ENCODE results near the gene HVCN1. TPM values are rescaled to one million over a fixed set of nuclear protein-coding genes. Genes with fewer than 3 reads are reported as not detected.

Gene HVCN1
- total and polyA plus RNA-seq, 2 experiments from 2014 or later = 3.0 to 4.1 TPM

GRCh38 chr12:110638796-110639195 lies 50.1 kb downstream of the HVCN1 start:
- Histone ChIP-seq H3K9me2 (ENCODE audit: insufficient read depth) (peaks cover 3% of the 10 kb centered on the region; the same call in 1 of the 2 replicates), H3K4me3 (no peak overlapping the region), H3K9ac (no peak overlapping the region), H3K27ac (no peak overlapping the region), H3K4me2 (ENCODE audit: unreplicated experiment) (no peak overlapping the region), H3K9me3 (ENCODE audit: low read depth) (no peaks in the 10 kb centered on the region), H3F3A (ENCODE audit: insufficient read depth) (no peaks in the 10 kb centered on the region), H4K20me1 (ENCODE audit: insufficient read depth) (no peaks in the 10 kb centered on the region), H2AFZ (no peak overlapping the region), H3K27me3 (replicated peaks; ENCODE audit: insufficient read depth) (no peaks in the 10 kb centered on the region), H3K79me2 (ENCODE audit: insufficient read depth) (no peaks in the 10 kb centered on the region), H3K4me1 (ENCODE audit: insufficient read depth) (peaks cover 10% of the 10 kb centered on the region), H3K36me3 (ENCODE audit: low read depth) (peaks cover 7% of the 10 kb centered on the region; the same call in 1 of the 2 replicates)
- DNase-seq = no peak
- 89 to 94% methylated on average over 5 of the region's 5 CpGs for WGBS, 2 experiments (ENCODE audit: low coverage in 1 of 2, low lambda C conversion rate in 2 of 2, missing lambda C conversion rate in 2 of 2)
- no peak for TF ChIP-seq EZH2 (IDR thresholded peaks at IDR 0.05; ENCODE audit: insufficient read depth, poor library complexity, severe bottlenecking)
- no peak for TF ChIP-seq EZH2phosphoT487 (IDR thresholded peaks at IDR 0.05; ENCODE audit: insufficient read depth, low read depth)
- in situ Hi-C loops (cut with MboI) = no loop called here

GRCh38 chr12:110637869-110638441 lies 51.0 kb downstream of the HVCN1 start:
- no peak overlapping the region for H3K4me3 ChIP-seq
- in situ Hi-C loops (cut with MboI) = no loop called here
- no peak overlapping the region for H3K4me2 ChIP-seq (ENCODE audit: unreplicated experiment)
- H3K9ac ChIP-seq = no peak overlapping the region
- no peaks in the 10 kb centered on the region for H3F3A ChIP-seq (ENCODE audit: insufficient read depth)
- no peak for TF ChIP-seq EZH2 (IDR thresholded peaks at IDR 0.05; ENCODE audit: insufficient read depth, poor library complexity, severe bottlenecking)
- TF ChIP-seq EZH2phosphoT487 (IDR thresholded peaks at IDR 0.05; ENCODE audit: insufficient read depth, low read depth) = no peak
- H4K20me1 ChIP-seq (ENCODE audit: insufficient read depth) = no peaks in the 10 kb centered on the region
- H3K9me2 ChIP-seq (ENCODE audit: insufficient read depth) = peaks cover 3% of the 10 kb centered on the region; the same call in 1 of the 2 replicates
- DNase-seq = no peak
- WGBS, 2 experiments (ENCODE audit: low coverage in 1 of 2, low lambda C conversion rate in 2 of 2, missing lambda C conversion rate in 2 of 2) = 80 to 94% methylated on average over 3 of the region's 3 CpGs
- H3K27me3 ChIP-seq (replicated peaks; ENCODE audit: insufficient read depth) = no peaks in the 10 kb centered on the region
- no peak overlapping the region for H2AFZ ChIP-seq
- peaks cover 7% of the 10 kb centered on the region; the same call in 1 of the 2 replicates for H3K36me3 ChIP-seq (ENCODE audit: low read depth)
- no peak overlapping the region for H3K27ac ChIP-seq
- no peaks in the 10 kb centered on the region for H3K9me3 ChIP-seq (ENCODE audit: low read depth)
- H3K4me1 ChIP-seq (ENCODE audit: insufficient read depth) = peaks cover 10% of the 10 kb centered on the region
- H3K79me2 ChIP-seq (ENCODE audit: insufficient read depth) = no peaks in the 10 kb centered on the region

DNA sequence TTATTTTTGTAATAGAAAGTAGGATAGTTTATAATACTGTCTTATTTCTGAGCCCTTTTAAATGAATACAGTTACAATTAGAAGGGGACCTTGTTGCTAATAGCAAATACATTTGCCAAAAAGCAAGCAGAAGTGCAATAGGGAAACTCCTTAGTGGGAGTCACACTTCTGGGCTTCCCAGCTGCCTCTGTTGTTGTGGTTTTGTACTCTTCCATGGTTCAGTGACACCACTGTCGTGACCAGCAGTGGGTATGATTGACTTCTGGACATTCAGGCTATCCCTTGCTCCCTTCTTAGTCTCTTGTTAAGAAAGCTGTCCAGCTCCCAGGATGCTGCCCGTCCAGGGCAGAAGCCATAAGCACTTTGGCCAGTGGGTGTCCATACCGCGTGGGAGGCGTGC lies 52.4 kb downstream of the HVCN1 start:
- Histone ChIP-seq H3K4me1 (ENCODE audit: insufficient read depth) (peaks cover 10% of the 10 kb centered on the region), H4K20me1 (ENCODE audit: insufficient read depth) (no peaks in the 10 kb centered on the region), H3K9ac (no peak overlapping the region), H3K9me2 (ENCODE audit: insufficient read depth) (peaks cover 3% of the 10 kb centered on the region; the same call in 1 of the 2 replicates), H3K27me3 (replicated peaks; ENCODE audit: insufficient read depth) (no peaks in the 10 kb centered on the region), H2AFZ (no peak overlapping the region), H3K27ac (no peak overlapping the region), H3K79me2 (ENCODE audit: insufficient read depth) (no peaks in the 10 kb centered on the region), H3K4me3 (no peak overlapping the region), H3F3A (ENCODE audit: insufficient read depth) (no peaks in the 10 kb centered on the region), H3K9me3 (ENCODE audit: low read depth) (no peaks in the 10 kb centered on the region), H3K36me3 (ENCODE audit: low read depth) (peaks cover 7% of the 10 kb centered on the region; the same call in 1 of the 2 replicates), H3K4me2 (ENCODE audit: unreplicated experiment) (no peak overlapping the region)
- TF ChIP-seq EZH2 (IDR thresholded peaks at IDR 0.05; ENCODE audit: insufficient read depth, poor library complexity, severe bottlenecking) (no peak), EZH2phosphoT487 (IDR thresholded peaks at IDR 0.05; ENCODE audit: insufficient read depth, low read depth) (no peak)
- in situ Hi-C loops (cut with MboI) = no loop called here
- DNase-seq = no peak
- 91 to 94% methylated on average over 5 of the region's 5 CpGs for WGBS, 2 experiments (ENCODE audit: low coverage in 1 of 2, low lambda C conversion rate in 2 of 2, missing lambda C conversion rate in 2 of 2)

DNA sequence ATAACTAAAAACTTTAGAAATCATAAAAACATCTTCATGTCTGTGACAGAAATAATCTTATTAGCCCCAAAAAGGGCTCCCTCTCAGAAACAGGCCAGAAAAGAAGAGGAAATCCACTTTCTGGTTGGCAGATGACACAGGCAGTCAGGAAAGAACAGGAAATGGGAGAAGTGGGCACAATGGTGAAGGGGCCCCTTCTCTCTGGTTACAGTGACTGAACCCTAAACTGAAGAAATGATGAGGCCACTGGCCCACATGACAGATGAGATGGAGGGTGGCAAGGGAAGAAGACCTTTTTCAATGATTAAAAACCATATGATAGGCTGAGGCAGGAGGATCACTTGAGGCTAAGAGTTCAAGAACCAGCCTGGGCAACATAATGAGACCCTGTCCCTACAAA lies 53.9 kb downstream of the HVCN1 start:
- in situ Hi-C loops (cut with MboI) = no loop called here
- H3K9me3 ChIP-seq (ENCODE audit: low read depth) = no peaks in the 10 kb centered on the region
- H3K27me3 ChIP-seq (replicated peaks; ENCODE audit: insufficient read depth) = no peaks in the 10 kb centered on the region
- H3K4me2 ChIP-seq (ENCODE audit: unreplicated experiment) = no peak overlapping the region
- DNase-seq = no peak
- no peak overlapping the region for H3K27ac ChIP-seq
- no peaks in the 10 kb centered on the region for H3F3A ChIP-seq (ENCODE audit: insufficient read depth)
- no peaks in the 10 kb centered on the region for H3K36me3 ChIP-seq (ENCODE audit: low read depth)
- peaks cover 3% of the 10 kb centered on the region; the same call in 1 of the 2 replicates for H3K9me2 ChIP-seq (ENCODE audit: insufficient read depth)
- no peaks in the 10 kb centered on the region for H4K20me1 ChIP-seq (ENCODE audit: insufficient read depth)
- H3K4me1 ChIP-seq (ENCODE audit: insufficient read depth) = peaks cover 9% of the 10 kb centered on the region
- H3K9ac ChIP-seq = no peak overlapping the region
- no peak overlapping the region for H2AFZ ChIP-seq
- TF ChIP-seq EZH2 (IDR thresholded peaks at IDR 0.05; ENCODE audit: insufficient read depth, poor library complexity, severe bottlenecking) (no peak), EZH2phosphoT487 (IDR thresholded peaks at IDR 0.05; ENCODE audit: insufficient read depth, low read depth) (no peak)
- H3K79me2 ChIP-seq (ENCODE audit: insufficient read depth) = no peaks in the 10 kb centered on the region
- no peak overlapping the region for H3K4me3 ChIP-seq

Measured in GM23248 (cell line).